ENCODE results near the gene TBC1D5.

- no peak for TF ChIP-seq POLR2A (IDR thresholded peaks at IDR 0.05)
- TF ChIP-seq, protein P1, sequence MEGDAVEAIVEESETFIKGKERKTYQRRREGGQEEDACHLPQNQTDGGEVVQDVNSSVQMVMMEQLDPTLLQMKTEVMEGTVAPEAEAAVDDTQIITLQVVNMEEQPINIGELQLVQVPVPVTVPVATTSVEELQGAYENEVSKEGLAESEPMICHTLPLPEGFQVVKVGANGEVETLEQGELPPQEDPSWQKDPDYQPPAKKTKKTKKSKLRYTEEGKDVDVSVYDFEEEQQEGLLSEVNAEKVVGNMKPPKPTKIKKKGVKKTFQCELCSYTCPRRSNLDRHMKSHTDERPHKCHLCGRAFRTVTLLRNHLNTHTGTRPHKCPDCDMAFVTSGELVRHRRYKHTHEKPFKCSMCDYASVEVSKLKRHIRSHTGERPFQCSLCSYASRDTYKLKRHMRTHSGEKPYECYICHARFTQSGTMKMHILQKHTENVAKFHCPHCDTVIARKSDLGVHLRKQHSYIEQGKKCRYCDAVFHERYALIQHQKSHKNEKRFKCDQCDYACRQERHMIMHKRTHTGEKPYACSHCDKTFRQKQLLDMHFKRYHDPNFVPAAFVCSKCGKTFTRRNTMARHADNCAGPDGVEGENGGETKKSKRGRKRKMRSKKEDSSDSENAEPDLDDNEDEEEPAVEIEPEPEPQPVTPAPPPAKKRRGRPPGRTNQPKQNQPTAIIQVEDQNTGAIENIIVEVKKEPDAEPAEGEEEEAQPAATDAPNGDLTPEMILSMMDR (IDR thresholded peaks at IDR 0.05), result no peak
These were observed 523.8 kb downstream of the TBC1D5 start for GRCh38 chr3:17218587-17218986.

All from breast epithelium (tissue), 3 donors.